WTC11 (cell line): ENCODE results near the gene GOLGA7B.

Source experiments
- GTF2I ChIP-seq: fragments of 250-450 bp; sonication (Bioruptor Pico); conservative IDR thresholded peaks from 2 replicates; pipeline ENCODE4 v1.4.0; 2021; ENCODE audit warnings: mild to moderate bottlenecking
- HMGA2 ChIP-seq: fragments of 250-450 bp; sonication (Bioruptor Pico); IDR thresholded peaks from 2 replicates; pipeline ENCODE4 v1.4.0; 2021; ENCODE audit warnings: mild to moderate bottlenecking, moderate library complexity
- MAX ChIP-seq: sonication (generic); formaldehyde crosslinking; IDR thresholded peaks from 2 replicates; pipeline ENCODE4 v1.8.0; 2022; ENCODE audit warnings: mild to moderate bottlenecking, missing genetic modification reagents
- NFE2L1 ChIP-seq: sonication (generic); formaldehyde crosslinking; IDR thresholded peaks from 2 replicates; pipeline ENCODE4 v1.8.1; 2023; ENCODE audit warnings: missing genetic modification reagents
- NFYB ChIP-seq: sonication (generic); formaldehyde crosslinking; conservative IDR thresholded peaks from 2 replicates; pipeline ENCODE4 v1.8.0; 2022; ENCODE audit warnings: low read depth, missing genetic modification reagents
- TF ChIP-seq, protein P1 (sequence below): fragments of 200-600 bp; IDR thresholded peaks from 2 replicates; pipeline ENCODE4 v1.8.0; 2022; ENCODE audit warnings: antibody characterized with exemption
- TF ChIP-seq, protein P2 (sequence below): sonication (generic); formaldehyde crosslinking; IDR thresholded peaks from 2 replicates; pipeline ENCODE4 v1.8.1; 2023; ENCODE audit warnings: mild to moderate bottlenecking, missing genetic modification reagents, moderate library complexity
- TF ChIP-seq, protein P3 (sequence below): sonication (generic); formaldehyde crosslinking; IDR thresholded peaks from 2 replicates; pipeline ENCODE4 v1.8.1; 2022; ENCODE audit warnings: missing genetic modification reagents, borderline replicate concordance

- TF ChIP-seq MAX (no peak), HMGA2 (CRISPR knock-in tag) (no peak), NFE2L1 (no peak), GTF2I (CRISPR knock-in tag) (no peak), NFYB (CRISPR knock-in tag) (no peak)
- TF ChIP-seq, protein P1, sequence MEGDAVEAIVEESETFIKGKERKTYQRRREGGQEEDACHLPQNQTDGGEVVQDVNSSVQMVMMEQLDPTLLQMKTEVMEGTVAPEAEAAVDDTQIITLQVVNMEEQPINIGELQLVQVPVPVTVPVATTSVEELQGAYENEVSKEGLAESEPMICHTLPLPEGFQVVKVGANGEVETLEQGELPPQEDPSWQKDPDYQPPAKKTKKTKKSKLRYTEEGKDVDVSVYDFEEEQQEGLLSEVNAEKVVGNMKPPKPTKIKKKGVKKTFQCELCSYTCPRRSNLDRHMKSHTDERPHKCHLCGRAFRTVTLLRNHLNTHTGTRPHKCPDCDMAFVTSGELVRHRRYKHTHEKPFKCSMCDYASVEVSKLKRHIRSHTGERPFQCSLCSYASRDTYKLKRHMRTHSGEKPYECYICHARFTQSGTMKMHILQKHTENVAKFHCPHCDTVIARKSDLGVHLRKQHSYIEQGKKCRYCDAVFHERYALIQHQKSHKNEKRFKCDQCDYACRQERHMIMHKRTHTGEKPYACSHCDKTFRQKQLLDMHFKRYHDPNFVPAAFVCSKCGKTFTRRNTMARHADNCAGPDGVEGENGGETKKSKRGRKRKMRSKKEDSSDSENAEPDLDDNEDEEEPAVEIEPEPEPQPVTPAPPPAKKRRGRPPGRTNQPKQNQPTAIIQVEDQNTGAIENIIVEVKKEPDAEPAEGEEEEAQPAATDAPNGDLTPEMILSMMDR = no peak
- TF ChIP-seq, protein P2, sequence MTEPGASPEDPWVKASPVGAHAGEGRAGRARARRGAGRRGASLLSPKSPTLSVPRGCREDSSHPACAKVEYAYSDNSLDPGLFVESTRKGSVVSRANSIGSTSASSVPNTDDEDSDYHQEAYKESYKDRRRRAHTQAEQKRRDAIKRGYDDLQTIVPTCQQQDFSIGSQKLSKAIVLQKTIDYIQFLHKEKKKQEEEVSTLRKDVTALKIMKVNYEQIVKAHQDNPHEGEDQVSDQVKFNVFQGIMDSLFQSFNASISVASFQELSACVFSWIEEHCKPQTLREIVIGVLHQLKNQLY (CRISPR knock-in tag) = no peak
- TF ChIP-seq, protein P3, sequence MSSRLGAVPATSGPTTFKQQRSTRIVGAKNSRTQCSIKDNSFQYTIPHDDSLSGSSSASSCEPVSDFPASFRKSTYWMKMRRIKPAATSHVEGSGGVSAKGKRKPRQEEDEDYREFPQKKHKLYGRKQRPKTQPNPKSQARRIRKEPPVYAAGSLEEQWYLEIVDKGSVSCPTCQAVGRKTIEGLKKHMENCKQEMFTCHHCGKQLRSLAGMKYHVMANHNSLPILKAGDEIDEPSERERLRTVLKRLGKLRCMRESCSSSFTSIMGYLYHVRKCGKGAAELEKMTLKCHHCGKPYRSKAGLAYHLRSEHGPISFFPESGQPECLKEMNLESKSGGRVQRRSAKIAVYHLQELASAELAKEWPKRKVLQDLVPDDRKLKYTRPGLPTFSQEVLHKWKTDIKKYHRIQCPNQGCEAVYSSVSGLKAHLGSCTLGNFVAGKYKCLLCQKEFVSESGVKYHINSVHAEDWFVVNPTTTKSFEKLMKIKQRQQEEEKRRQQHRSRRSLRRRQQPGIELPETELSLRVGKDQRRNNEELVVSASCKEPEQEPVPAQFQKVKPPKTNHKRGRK (CRISPR knock-in tag) = no peak
Measured at GRCh38 chr10:97830064-97830463, 19.6 kb upstream of the GOLGA7B start.
